H1 (cell line): ENCODE measurements around the gene EPN2. TPM values are rescaled to one million over a fixed set of nuclear protein-coding genes. Genes with fewer than 3 reads are reported as not detected.

Experiments
- CTCF ChIA-PET: fragments of 300-600 bp; sonication (Branson Sonifier 250); formaldehyde crosslinking; loops from one replicate; lab custom pipeline; 2021; ENCODE audit not compliant: partially characterized antibody; lab: Charles Lee
- POLR2A ChIA-PET: fragments of 300-600 bp; sonication (Branson Sonifier 250); formaldehyde crosslinking; loops from one replicate; lab custom pipeline; 2021; ENCODE audit warnings: inconsistent platforms; ENCODE audit not compliant: partially characterized antibody; lab: Charles Lee
- DNase-seq, 2 experiments: peaks; one replicate each; pipeline versions ENCODE4 v3.0.0 to v3.0.0-alpha.2; 2010 to 2022; ENCODE audit warnings: low spot score in 2 of 2, low read depth in 1 of 2, mixed read lengths in 1 of 2
- FAIRE-seq: peaks from 2 replicates; lab custom pipeline; 2011; peaks lifted over from hg19 to GRCh38; lab: Jason Lieb, UNC
- H2AFZ ChIP-seq: 2 replicates; pipeline ENCODE4 v1.8.1; 2012; ENCODE audit warnings: low read length, inconsistent platforms
- H2AK5ac ChIP-seq: 2 replicates; pipeline ENCODE4 v1.6.1; 2013; ENCODE audit warnings: low read depth, low read length
- H2BK120ac ChIP-seq: replicated peaks from 2 replicates; pipeline ENCODE3; 2013; ENCODE audit warnings: low read depth, low read length, inconsistent platforms
- H2BK12ac ChIP-seq: 2 replicates; pipeline ENCODE4 v1.6.1; 2013; ENCODE audit warnings: low read depth, low read length
- H2BK15ac ChIP-seq: 2 replicates; pipeline ENCODE4 v1.6.1; 2013; ENCODE audit warnings: low read length
- H2BK20ac ChIP-seq: 2 replicates; pipeline ENCODE4 v1.6.1; 2013; ENCODE audit warnings: low read length
- H2BK5ac ChIP-seq: 2 replicates; pipeline ENCODE4 v1.6.1; 2013; ENCODE audit warnings: low read depth, low read length
- H3K14ac ChIP-seq: 2 replicates; pipeline ENCODE4 v1.6.1; 2013; ENCODE audit warnings: inconsistent platforms; ENCODE audit not compliant: insufficient read length
- H3K18ac ChIP-seq: 2 replicates; pipeline ENCODE4 v1.6.1; 2013; ENCODE audit warnings: low read length; ENCODE audit errors: extremely low read depth
- H3K23ac ChIP-seq: 2 replicates; pipeline ENCODE4 v1.6.1; 2013; ENCODE audit warnings: inconsistent platforms; ENCODE audit not compliant: insufficient read length
- H3K23me2 ChIP-seq: 2 replicates; pipeline ENCODE4 v1.6.1; 2013; ENCODE audit warnings: low read depth, low read length
- H3K27ac ChIP-seq: 2 replicates; pipeline ENCODE4 v1.6.1; 2011; ENCODE audit warnings: low read depth, low read length, inconsistent platforms
- H3K27me3 ChIP-seq, 4 experiments: replicated peaks in 1 of 4; 1 replicate in 1 of 4; 2 replicates in 3 of 4; pipeline versions ENCODE4 v1.6.1 to v1.8.1; 2011 to 2013; ENCODE audit warnings: low read length in 3 of 4, mild to moderate bottlenecking in 3 of 4, inconsistent platforms in 2 of 4, mixed read lengths in 2 of 4, moderate library complexity in 1 of 4; ENCODE audit not compliant: control insufficient read depth in 3 of 4, insufficient read depth in 3 of 4; ENCODE audit errors: extremely low read depth in 1 of 4
- H3K36me3 ChIP-seq, 4 experiments: 2 replicates each; pipeline versions ENCODE4 v1.6.1 to v1.8.1; 2011 to 2013; ENCODE audit warnings: mild to moderate bottlenecking in 4 of 4, low read length in 3 of 4, moderate library complexity in 2 of 4, control low read depth in 1 of 4, inconsistent platforms in 1 of 4; ENCODE audit not compliant: insufficient read depth in 4 of 4, control insufficient read depth in 2 of 4
- H3K4ac ChIP-seq: replicated peaks from 2 replicates; pipeline ENCODE3; 2013; ENCODE audit warnings: low read length, low read depth, mixed read lengths, inconsistent platforms; ENCODE audit not compliant: insufficient read length
- H3K4me1 ChIP-seq, 4 experiments: replicated peaks in 1 of 4; 1 replicate in 1 of 4; 2 replicates in 3 of 4; pipeline versions ENCODE4 v1.6.1 to v1.8.1; 2011 to 2013; ENCODE audit warnings: low read length in 3 of 4, inconsistent platforms in 2 of 4, mixed read lengths in 1 of 4; ENCODE audit not compliant: insufficient read depth in 4 of 4, control insufficient read depth in 3 of 4
- H3K4me2 ChIP-seq, 2 experiments: 2 replicates each; pipeline versions ENCODE4 v1.6.1 to v1.8.1; 2011 to 2013; ENCODE audit warnings: low read depth in 2 of 2, low read length in 2 of 2, control low read depth in 1 of 2, inconsistent platforms in 1 of 2, mild to moderate bottlenecking in 1 of 2; ENCODE audit not compliant: insufficient read depth in 1 of 2
- H3K4me3 ChIP-seq, 4 experiments: fragments of 200-600, 300-600 bp in 1 of 4; sonication (generic), shearing (Covaris generic), sonication (Bioruptor Twin) in 1 of 4; 2 replicates each; pipeline versions ENCODE4 v1.5.1 to v1.8.1; 2011 to 2016; ENCODE audit warnings: low read length in 4 of 4, low read depth in 3 of 4, control low read depth in 2 of 4, inconsistent platforms in 2 of 4, mild to moderate bottlenecking in 2 of 4, mixed read lengths in 1 of 4, moderate library complexity in 1 of 4; ENCODE audit not compliant: insufficient read depth in 2 of 4; ENCODE audit errors: extremely low read depth in 1 of 4
- H3K56ac ChIP-seq: replicated peaks from 2 replicates; pipeline ENCODE3; 2013; ENCODE audit warnings: low read depth, mild to moderate bottlenecking, mixed read lengths, low read length, inconsistent platforms; ENCODE audit not compliant: insufficient read length
- H3K79me1 ChIP-seq: 2 replicates; pipeline ENCODE4 v1.6.1; 2013; ENCODE audit warnings: low read depth, low read length, control low read depth
- H3K79me2 ChIP-seq, 2 experiments: 2 replicates each; pipeline versions ENCODE4 v1.6.1 to v1.8.1; 2012 to 2013; ENCODE audit warnings: low read length in 2 of 2, mild to moderate bottlenecking in 2 of 2, inconsistent platforms in 1 of 2; ENCODE audit not compliant: insufficient read depth in 2 of 2, control insufficient read depth in 1 of 2
- H3K9ac ChIP-seq, 4 experiments: replicated peaks in 1 of 4; 1 replicate in 1 of 4; 2 replicates in 3 of 4; pipeline versions ENCODE4 v1.6.1 to v1.8.1; 2011 to 2013; ENCODE audit warnings: low read depth in 3 of 4, low read length in 3 of 4, control low read depth in 2 of 4, mild to moderate bottlenecking in 2 of 4, moderate library complexity in 2 of 4, inconsistent platforms in 1 of 4; ENCODE audit errors: extremely low read depth in 1 of 4
- H3K9me3 ChIP-seq, 2 experiments: 2 replicates each; pipeline versions ENCODE4 v1.6.1 to v1.8.1; 2012 to 2013; ENCODE audit warnings: mild to moderate bottlenecking in 2 of 2, moderate library complexity in 2 of 2, control low read depth in 1 of 2, inconsistent platforms in 1 of 2, low read depth in 1 of 2, low read length in 1 of 2, mixed read lengths in 1 of 2; ENCODE audit not compliant: insufficient read depth in 2 of 2
- H4K20me1 ChIP-seq, 2 experiments: replicated peaks in 1 of 2; 2 replicates each; pipeline versions ENCODE3 to v1.8.1; 2011 to 2013; ENCODE audit warnings: inconsistent platforms in 2 of 2, low read length in 2 of 2, mild to moderate bottlenecking in 1 of 2; ENCODE audit not compliant: insufficient read depth in 2 of 2, control insufficient read depth in 1 of 2
- H4K5ac ChIP-seq: 2 replicates; pipeline ENCODE4 v1.6.1; 2013; ENCODE audit warnings: low read length, low read depth, mixed read lengths, inconsistent platforms; ENCODE audit not compliant: insufficient read length
- H4K8ac ChIP-seq: 2 replicates; pipeline ENCODE4 v1.8.0; 2013; ENCODE audit warnings: mild to moderate bottlenecking, moderate library complexity, low read length, inconsistent platforms; ENCODE audit not compliant: insufficient read depth; ENCODE audit errors: extremely low read depth
- H4K91ac ChIP-seq: replicated peaks from 2 replicates; pipeline ENCODE3; 2013; ENCODE audit warnings: low read length, mixed read lengths, inconsistent platforms; ENCODE audit not compliant: insufficient read length
- CHD1 ChIP-seq: IDR thresholded peaks from 2 replicates; pipeline ENCODE4 v1.6.1; 2012; ENCODE audit warnings: low read depth, low read length, improper control_type of control experiment
- CTBP2 ChIP-seq: IDR thresholded peaks from 2 replicates; pipeline ENCODE4 v1.7.0; 2011; ENCODE audit warnings: borderline replicate concordance, mild to moderate bottlenecking, moderate library complexity, mixed read lengths, low read length; ENCODE audit not compliant: insufficient read depth, insufficient read length
- HDAC2 ChIP-seq, 2 experiments: fragments of 300-600 bp in 1 of 2; sonication (generic) in 1 of 2; IDR thresholded peaks; 2 replicates each; pipeline ENCODE4 v1.6.1; 2011 to 2012; ENCODE audit warnings: low read depth in 2 of 2, low read length in 2 of 2, mild to moderate bottlenecking in 2 of 2, moderate library complexity in 2 of 2, borderline replicate concordance in 1 of 2, inconsistent platforms in 1 of 2
- POLR2A ChIP-seq, 2 experiments: IDR thresholded peaks; 1 replicate in 1 of 2; 2 replicates in 1 of 2; pipeline ENCODE4 v1.6.1; 2011; ENCODE audit warnings: low read depth in 2 of 2, low read length in 2 of 2, mild to moderate bottlenecking in 2 of 2; ENCODE audit errors: control extremely low read depth in 1 of 2
- SAP30 ChIP-seq: fragments of 300-600 bp; sonication (generic); IDR thresholded peaks from 2 replicates; pipeline ENCODE4 v1.7.1; 2012; ENCODE audit warnings: low read length, moderate library complexity, mild to moderate bottlenecking, inconsistent platforms; ENCODE audit not compliant: insufficient read depth, insufficient replicate concordance
- SIRT6 ChIP-seq: IDR thresholded peaks from one replicate; pipeline ENCODE4 v1.7.1; 2012; ENCODE audit warnings: low read length, inconsistent platforms
- SRF ChIP-seq: IDR thresholded peaks from 2 replicates; pipeline ENCODE4 v1.6.1; 2011; ENCODE audit warnings: mild to moderate bottlenecking, low read depth, low read length, moderate library complexity
- SUZ12 ChIP-seq: fragments of 200-600 bp; sonication (generic); IDR thresholded peaks from 2 replicates; pipeline ENCODE4 v1.6.1; 2012; ENCODE audit warnings: mild to moderate bottlenecking, inconsistent platforms, low read length, moderate library complexity, mixed read lengths
- TAF7 ChIP-seq: optimal IDR thresholded peaks from 2 replicates; pipeline ENCODE3; 2011; ENCODE audit warnings: low read depth, mild to moderate bottlenecking, inconsistent platforms, low read length, moderate library complexity, borderline replicate concordance
- TCF12 ChIP-seq: IDR thresholded peaks from 2 replicates; pipeline ENCODE4 v1.6.1; 2011; ENCODE audit warnings: low read depth, mild to moderate bottlenecking, low read length
- TEAD4 ChIP-seq: IDR thresholded peaks from 2 replicates; pipeline ENCODE4 v1.6.1; 2012; ENCODE audit warnings: low read depth, low read length, inconsistent platforms, mixed read lengths
- WGBS, 2 experiments: shearing (Covaris generic) in 1 of 2; methylation state at CpG; one replicate each; pipeline versions ENCODE4 v1.1.6 to v1.1.7; 2013 to 2015; ENCODE audit warnings: low lambda C conversion rate in 2 of 2, mixed read lengths in 2 of 2, inconsistent platforms in 1 of 2, low coverage in 1 of 2, missing lambda C conversion rate in 1 of 2; ENCODE audit not compliant: insufficient replicate concordance in 2 of 2, insufficient coverage in 1 of 2, insufficient read length in 1 of 2; ENCODE audit errors: extremely low coverage in 1 of 2, missing lambda C conversion rate in 1 of 2; 5-methylcytosine and 5-hydroxymethylcytosine counted together
- polyA plus RNA-seq, 7 experiments: library from polyadenylated mRNA; depleted of rRNA in 3 of 7; stranded (reverse) in 5 of 7; unstranded in 2 of 7; fragments of >200 nt in 5 of 7; fragments of 200-250 nt in 2 of 7; gene quantifications; 1 replicate in 5 of 7; 2 replicates in 1 of 7; 4 replicates in 1 of 7; pipeline versions ENCODE4 v1.2.1 to v1.2.3, GENCODE V29; 2011 to 2013; ENCODE audit warnings: missing spikeins in 2 of 7, mixed read lengths in 2 of 7
- total RNA-seq: library from RNA; stranded (reverse); fragmentation: NEBNext Ultra II Directional; extraction: Animal tissue kit (Norgen Biotek cat#: 25700); gene quantifications from 2 replicates; pipeline ENCODE4 v1.2.1, GENCODE V29; 2021

Gene EPN2
- total and polyA plus RNA-seq, 2 of the 8 experiments (the other 6 are each of a cell fraction or from before 2014, with no cell fraction given), result 28.7 to 55.8 TPM

GRCh38 chr17:19310151-19310550, 73.0 kb downstream of the EPN2 start:
- H4K5ac ChIP-seq, result no peak overlapping the region
- no peak overlapping the region for H3K23ac ChIP-seq
- peaks cover 4 to 25% (median 13%) of the 10 kb centered on the region in 4 experiments; a peak in 7 of 8 replicates for H3K36me3 ChIP-seq
- H4K8ac ChIP-seq, result no peak overlapping the region
- H3K56ac ChIP-seq, result no peak overlapping the region
- H2BK5ac ChIP-seq, result no peak overlapping the region
- WGBS, 2 experiments, result 81% methylated on average over 4 of the region's 4 CpGs; no CpG with 5 or more reads in 1 of the 2 experiments
- H3K4me1 ChIP-seq, result peaks cover 0 to 4% (median 0%) of the 10 kb centered on the region in 4 experiments; a peak in 2 of 7 replicates
- ChIA-PET POLR2A (interaction anchor here (1.0 to 1.3 kb wide), 2 partner anchors 9 to 10 kb away, joined by 3 to 4 read pairs; no protein-coding TSS in a partner anchor), CTCF (interaction anchor here (1.7 to 2.6 kb wide), 4 partner anchors 9 to 53 kb away, joined by 4 to 16 read pairs (median 4); partner anchors contain the start of gene B9D1)
- H3K27me3 ChIP-seq, result no peaks in the 10 kb centered on the region
- FAIRE-seq, result no peak
- no peak overlapping the region for H3K4ac ChIP-seq
- H3K79me2 ChIP-seq, result no peaks in the 10 kb centered on the region
- H3K9me3 ChIP-seq, result no peaks in the 10 kb centered on the region
- no peaks in the 10 kb centered on the region for H3K23me2 ChIP-seq
- no peak overlapping the region for H3K27ac ChIP-seq
- H4K20me1 ChIP-seq, result peaks cover 4 to 16% of the 10 kb centered on the region in 2 experiments
- no peak overlapping the region for H2BK12ac ChIP-seq
- TF ChIP-seq CHD1, result no peak
- no peak for TF ChIP-seq HDAC2 (IDR thresholded peaks at IDR 0.05; ENCODE audit: borderline replicate concordance in 1 of 2, low read depth in 2 of 2, low read length in 2 of 2)
- no peak for TF ChIP-seq SUZ12
- TF ChIP-seq POLR2A (IDR thresholded peaks at IDR 0.05; ENCODE audit: control extremely low read depth in 1 of 2, low read depth in 2 of 2, low read length in 2 of 2), result no peak
- no peak for TF ChIP-seq CTBP2
- no peak for TF ChIP-seq TCF12
- no peak for TF ChIP-seq TAF7
- no peak for TF ChIP-seq TEAD4
- no peak for TF ChIP-seq SAP30
- no peak for TF ChIP-seq SIRT6
- TF ChIP-seq SRF, result no peak
- TF ChIP-seq, all 59 proteins: peak for 0
- H2BK20ac ChIP-seq, result no peak overlapping the region
- no peak overlapping the region for H3K9ac ChIP-seq
- DNase-seq, result no peak
- no peak overlapping the region for H2AFZ ChIP-seq
- no peak overlapping the region for H3K18ac ChIP-seq
- H3K79me1 ChIP-seq, result peaks cover 16% of the 10 kb centered on the region
- H4K91ac ChIP-seq, result no peak overlapping the region
- no peak overlapping the region for H2AK5ac ChIP-seq
- H3K4me2 ChIP-seq, result no peak overlapping the region
- no peak overlapping the region for H2BK15ac ChIP-seq
- H2BK120ac ChIP-seq, result no peak overlapping the region
- H3K4me3 ChIP-seq, result no peak overlapping the region
- no peak overlapping the region for H3K14ac ChIP-seq
